H9 (cell line): ENCODE data around the gene FADS2. TPM values are rescaled to one million over a fixed set of nuclear protein-coding genes. Genes with fewer than 3 reads are reported as not detected.

ENCODE experiments used
- DNase-seq: peaks from one replicate; pipeline ENCODE4 v3.0.0-alpha.2; 2017
- H2AFZ ChIP-seq: one replicate; pipeline ENCODE4 v1.6.1; 2013; ENCODE audit warnings: mild to moderate bottlenecking, low read length, control low read depth, moderate library complexity
- H2AK5ac ChIP-seq: 2 replicates; pipeline ENCODE4 v1.6.1; 2013; ENCODE audit warnings: low read length, control low read depth, mixed read lengths; ENCODE audit not compliant: insufficient read length
- H2BK120ac ChIP-seq: one replicate; pipeline ENCODE4 v1.6.1; 2013; ENCODE audit warnings: low read depth, mild to moderate bottlenecking, low read length, control low read depth, inconsistent platforms; ENCODE audit not compliant: poor library complexity, severe bottlenecking
- H2BK12ac ChIP-seq: 2 replicates; pipeline ENCODE4 v1.6.1; 2013; ENCODE audit warnings: low read length, control low read depth, mixed read lengths, low read depth; ENCODE audit not compliant: insufficient read length
- H2BK15ac ChIP-seq: 2 replicates; pipeline ENCODE4 v1.6.1; 2013; ENCODE audit warnings: low read depth, low read length, control low read depth
- H2BK20ac ChIP-seq: one replicate; pipeline ENCODE4 v1.6.1; 2013; ENCODE audit warnings: low read depth, mild to moderate bottlenecking, low read length, control low read depth, inconsistent platforms; ENCODE audit not compliant: poor library complexity, severe bottlenecking
- H2BK5ac ChIP-seq: 2 replicates; pipeline ENCODE4 v1.6.1; 2013; ENCODE audit warnings: low read length, control low read depth, mixed read lengths; ENCODE audit not compliant: insufficient read length
- H3K14ac ChIP-seq: 2 replicates; pipeline ENCODE4 v1.6.1; 2013; ENCODE audit warnings: low read length, control low read depth; ENCODE audit not compliant: insufficient read depth
- H3K18ac ChIP-seq: 2 replicates; pipeline ENCODE4 v1.6.1; 2013; ENCODE audit warnings: low read depth, mild to moderate bottlenecking, mixed read lengths, low read length, control low read depth; ENCODE audit not compliant: insufficient read length
- H3K23ac ChIP-seq: 2 replicates; pipeline ENCODE4 v1.6.1; 2013; ENCODE audit warnings: low read length, control low read depth, mixed read lengths, low read depth; ENCODE audit not compliant: insufficient read length
- H3K23me2 ChIP-seq: 2 replicates; pipeline ENCODE4 v1.6.1; 2013; ENCODE audit warnings: low read depth, mild to moderate bottlenecking, mixed read lengths, low read length, control low read depth; ENCODE audit not compliant: insufficient read length, poor library complexity, severe bottlenecking
- H3K27ac ChIP-seq: 2 replicates; pipeline ENCODE4 v1.5.1; 2013; ENCODE audit warnings: low read length, control low read depth, mixed read lengths, low read depth; ENCODE audit not compliant: insufficient read length
- H3K27me3 ChIP-seq: 2 replicates; pipeline ENCODE4 v1.6.1; 2013; ENCODE audit warnings: low read length, control low read depth, inconsistent platforms; ENCODE audit not compliant: insufficient read depth
- H3K4ac ChIP-seq: 2 replicates; pipeline ENCODE4 v1.6.1; 2013; ENCODE audit warnings: low read depth, mild to moderate bottlenecking, control low read depth, inconsistent platforms, low read length, moderate library complexity
- H3K4me1 ChIP-seq: 2 replicates; pipeline ENCODE4 v1.6.1; 2013; ENCODE audit warnings: low read length, control low read depth, inconsistent platforms; ENCODE audit not compliant: insufficient read depth
- H3K4me2 ChIP-seq: 2 replicates; pipeline ENCODE4 v1.6.1; 2013; ENCODE audit warnings: low read length, control low read depth, mixed read lengths; ENCODE audit not compliant: insufficient read length, insufficient read depth
- H3K56ac ChIP-seq: 2 replicates; pipeline ENCODE4 v1.6.1; 2013; ENCODE audit warnings: low read depth, mild to moderate bottlenecking, mixed read lengths, low read length, control low read depth; ENCODE audit not compliant: insufficient read length
- H3K79me1 ChIP-seq: 2 replicates; pipeline ENCODE4 v1.6.1; 2013; ENCODE audit warnings: low read depth, mild to moderate bottlenecking, moderate library complexity, low read length, control low read depth, inconsistent platforms; ENCODE audit not compliant: insufficient read depth, poor library complexity, severe bottlenecking
- H3K79me2 ChIP-seq: 2 replicates; pipeline ENCODE4 v1.6.1; 2013; ENCODE audit warnings: low read length, control low read depth, inconsistent platforms; ENCODE audit not compliant: insufficient read depth
- H3K9ac ChIP-seq: 2 replicates; pipeline ENCODE4 v1.6.1; 2013; ENCODE audit warnings: low read length, control low read depth, mixed read lengths; ENCODE audit not compliant: insufficient read length; ENCODE audit errors: extremely low read depth
- H3K9me3 ChIP-seq: one replicate; pipeline ENCODE4 v1.6.1; 2013; ENCODE audit warnings: low read depth, low read length, inconsistent platforms; ENCODE audit not compliant: control insufficient read depth
- H3T11ph ChIP-seq: one replicate; pipeline ENCODE4 v1.6.1; 2013; ENCODE audit warnings: mild to moderate bottlenecking, low read length, control low read depth, inconsistent platforms
- H4K20me1 ChIP-seq: one replicate; pipeline ENCODE4 v1.6.1; 2013; ENCODE audit not compliant: control insufficient read depth, insufficient read length, insufficient read depth
- H4K5ac ChIP-seq: 2 replicates; pipeline ENCODE4 v1.6.1; 2013; ENCODE audit warnings: low read depth, mild to moderate bottlenecking, mixed read lengths, low read length, control low read depth; ENCODE audit not compliant: insufficient read length
- H4K8ac ChIP-seq: replicated peaks from 2 replicates; pipeline ENCODE4 v1.6.1; 2013; ENCODE audit warnings: low read length, control low read depth, mixed read lengths, low read depth; ENCODE audit not compliant: insufficient read length
- H4K91ac ChIP-seq: 2 replicates; pipeline ENCODE4 v1.6.1; 2013; ENCODE audit warnings: low read depth, mild to moderate bottlenecking, moderate library complexity, mixed read lengths, low read length, control low read depth; ENCODE audit not compliant: insufficient read length
- H3K27ac Mint-ChIP-seq, 3 experiments: 2 replicates in 2 of 3; 3 replicates in 1 of 3; pipeline ENCODE4 v1.8.0; 2020 to 2021; ENCODE audit warnings: mixed read lengths in 3 of 3, mild to moderate bottlenecking in 1 of 3, moderate library complexity in 1 of 3
- H3K27me3 Mint-ChIP-seq: 2 replicates; pipeline ENCODE4 v1.8.0; 2021; ENCODE audit warnings: low read depth, mild to moderate bottlenecking, moderate library complexity, mixed read lengths
- H3K36me3 Mint-ChIP-seq, 3 experiments: 2 replicates in 2 of 3; 3 replicates in 1 of 3; pipeline ENCODE4 v1.8.0; 2020 to 2021; ENCODE audit warnings: low read depth in 3 of 3, mixed read lengths in 3 of 3; ENCODE audit not compliant: insufficient read depth in 1 of 3
- H3K4me1 Mint-ChIP-seq, 2 experiments: 2 replicates each; pipeline ENCODE4 v1.8.0; 2020; ENCODE audit warnings: mixed read lengths in 2 of 2
- H3K4me3 Mint-ChIP-seq, 2 experiments: 2 replicates in 1 of 2; 3 replicates in 1 of 2; pipeline ENCODE4 v1.8.0; 2020 to 2021; ENCODE audit warnings: mild to moderate bottlenecking in 2 of 2, mixed read lengths in 2 of 2, moderate library complexity in 1 of 2
- H3K9me3 Mint-ChIP-seq, 2 experiments: 2 replicates in 1 of 2; 3 replicates in 1 of 2; pipeline ENCODE4 v1.8.0; 2020; ENCODE audit warnings: mild to moderate bottlenecking in 2 of 2, mixed read lengths in 2 of 2, moderate library complexity in 1 of 2
- CTCF ChIP-seq: fragments of 200-600 bp; sonication (generic); conservative IDR thresholded peaks from 3 replicates; pipeline ENCODE4 v1.8.0; 2021; ENCODE audit warnings: antibody characterized with exemption, mild to moderate bottlenecking
- WGBS: extraction: QIAGEN DNeasy Blood & Tissue Kit; methylation state at CpG from one replicate; pipeline ENCODE4 v1.1.7; 2013; ENCODE audit warnings: missing lambda C conversion rate, low lambda C conversion rate, mixed read lengths; ENCODE audit not compliant: insufficient read length; ENCODE audit errors: extremely low coverage; 5-methylcytosine and 5-hydroxymethylcytosine counted together
- total RNA-seq: library from RNA; stranded (reverse); gene quantifications from 2 replicates; pipeline ENCODE4 v1.2.1, GENCODE V29; 2021

FADS2 gene
- total RNA-seq, 1 experiment from 2014 or later, result 322 TPM

GRCh38 chr11:61793829-61794204 lies 34.3 kb upstream of the FADS2 start:
- Histone ChIP-seq H3K4me1 (no peaks in the 10 kb centered on the region), H2BK20ac (no peak overlapping the region), H3K4ac (no peak overlapping the region), H2AK5ac (no peak overlapping the region), H4K5ac (no peak overlapping the region), H2AFZ (no peak overlapping the region), H3K4me2 (peak overlapping the region; percentile 78), H3K27me3 (no peaks in the 10 kb centered on the region), H3K27ac (no peak overlapping the region), H2BK5ac (no peak overlapping the region), H3K9ac (peak overlapping the region; percentile 85), H3T11ph (no peak overlapping the region), H2BK15ac (no peak overlapping the region), H3K14ac (no peak overlapping the region), H3K23ac (no peak overlapping the region), H3K79me2 (peaks cover 16% of the 10 kb centered on the region; the same call in 1 of the 2 replicates), H4K20me1 (peaks cover 2% of the 10 kb centered on the region), H4K91ac (no peak overlapping the region), H3K56ac (no peak overlapping the region), H3K18ac (no peak overlapping the region), H3K23me2 (peaks cover 3% of the 10 kb centered on the region), H2BK12ac (no peak overlapping the region), H3K79me1 (peaks cover 5% of the 10 kb centered on the region), H3K9me3 (no peaks in the 10 kb centered on the region), H2BK120ac (no peak overlapping the region), H4K8ac (no peak overlapping the region)
- no CpG with 5 or more reads among the region's 3 CpGs for WGBS
- no peaks in the 10 kb centered on the region; the same call in 1 of the 2 replicates for H3K27me3 Mint-ChIP-seq
- TF ChIP-seq CTCF, result no peak
- peaks cover 31 to 63% (median 50%) of the 10 kb centered on the region in 3 experiments for H3K36me3 Mint-ChIP-seq
- DNase-seq, result no peak
- H3K9me3 Mint-ChIP-seq, result no peaks in the 10 kb centered on the region
- peak overlapping the region; percentile 95 to 98 for H3K4me3 Mint-ChIP-seq
- H3K27ac Mint-ChIP-seq, result peak overlapping the region in 2 of 3 experiments; percentile 86 to 100; a peak in 5 of 7 replicates
- H3K4me1 Mint-ChIP-seq, result peaks cover 20 to 26% of the 10 kb centered on the region in 2 experiments
